ENCODE measurements around the gene AGFG2. TPM values are rescaled to one million over a fixed set of nuclear protein-coding genes. Genes with fewer than 3 reads are reported as not detected.

Gene AGFG2
- polyA plus RNA-seq, 1 experiment = 5.7 TPM

DNA sequence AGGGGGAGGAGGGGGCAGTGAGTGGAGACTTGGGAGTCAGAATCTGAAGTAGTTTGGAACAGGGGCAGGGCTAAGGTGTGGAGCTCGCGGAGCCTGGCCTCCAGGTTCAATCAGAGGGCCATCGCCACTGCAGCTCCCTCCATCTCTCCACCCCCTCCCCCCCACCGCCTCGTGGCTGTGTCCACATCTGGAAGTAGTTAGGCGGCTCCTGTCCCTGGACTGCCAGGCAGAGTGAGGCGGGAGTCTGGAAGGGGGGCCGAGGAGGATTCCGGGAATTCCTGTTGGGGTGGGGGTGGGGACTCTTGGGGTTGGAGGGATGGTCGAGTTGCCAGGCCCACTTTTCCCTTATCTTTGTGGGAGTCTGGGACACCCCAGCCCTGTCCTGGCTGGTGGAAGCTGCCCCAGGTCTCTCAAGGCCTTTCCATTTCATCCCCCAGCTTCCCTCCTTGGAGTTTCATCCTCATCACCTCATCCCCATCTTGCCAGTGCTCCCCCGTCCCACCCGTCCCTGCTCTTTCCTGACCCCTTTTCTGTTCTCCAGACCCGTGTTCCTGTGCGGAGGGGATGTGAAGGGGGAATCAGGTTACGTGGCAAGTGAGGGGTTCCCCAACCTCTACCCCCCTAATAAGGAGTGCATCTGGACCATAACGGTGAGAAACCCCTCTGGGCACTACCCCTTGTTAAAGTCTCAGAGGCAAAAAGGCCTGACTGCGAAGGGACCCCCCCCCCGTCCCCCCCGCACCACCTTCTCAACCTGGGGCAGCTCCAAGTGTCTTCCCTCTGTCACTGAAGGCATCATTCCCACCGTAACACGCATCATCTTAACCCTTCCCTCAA is 64.1 kb downstream of the AGFG2 start:
- ChIA-PET CTCF (interaction anchor here (0.6 to 2.3 kb wide), 12 partner anchors 10 to 582 kb away, joined by 3 to 14 read pairs (median 4); partner anchors contain the start of genes FBXO24 and MOSPD3), POLR2A (interaction anchor here (0.5 to 3.7 kb wide), 11 partner anchors 9 to 515 kb away, joined by 3 to 68 read pairs (median 5); partner anchors contain the start of genes FBXO24, LRCH4, MOSPD3 and POP7)
- no peaks in the 10 kb centered on the region; the same call in 1 of the 2 replicates for H3K9me3 ChIP-seq (ENCODE audit: control insufficient read depth, insufficient read depth, low read length)
- H3K4me3 ChIP-seq (ENCODE audit: low read depth, low read length) = peak overlapping the region; percentile 94
- TF ChIP-seq, protein P1, sequence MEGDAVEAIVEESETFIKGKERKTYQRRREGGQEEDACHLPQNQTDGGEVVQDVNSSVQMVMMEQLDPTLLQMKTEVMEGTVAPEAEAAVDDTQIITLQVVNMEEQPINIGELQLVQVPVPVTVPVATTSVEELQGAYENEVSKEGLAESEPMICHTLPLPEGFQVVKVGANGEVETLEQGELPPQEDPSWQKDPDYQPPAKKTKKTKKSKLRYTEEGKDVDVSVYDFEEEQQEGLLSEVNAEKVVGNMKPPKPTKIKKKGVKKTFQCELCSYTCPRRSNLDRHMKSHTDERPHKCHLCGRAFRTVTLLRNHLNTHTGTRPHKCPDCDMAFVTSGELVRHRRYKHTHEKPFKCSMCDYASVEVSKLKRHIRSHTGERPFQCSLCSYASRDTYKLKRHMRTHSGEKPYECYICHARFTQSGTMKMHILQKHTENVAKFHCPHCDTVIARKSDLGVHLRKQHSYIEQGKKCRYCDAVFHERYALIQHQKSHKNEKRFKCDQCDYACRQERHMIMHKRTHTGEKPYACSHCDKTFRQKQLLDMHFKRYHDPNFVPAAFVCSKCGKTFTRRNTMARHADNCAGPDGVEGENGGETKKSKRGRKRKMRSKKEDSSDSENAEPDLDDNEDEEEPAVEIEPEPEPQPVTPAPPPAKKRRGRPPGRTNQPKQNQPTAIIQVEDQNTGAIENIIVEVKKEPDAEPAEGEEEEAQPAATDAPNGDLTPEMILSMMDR (IDR thresholded peaks at IDR 0.05; ENCODE audit: low read depth, low read length) = no peak
- H3K27ac ChIP-seq (ENCODE audit: low read depth, low read length) = peak overlapping the region; percentile 77
- no peak for DNase-seq (ENCODE audit: low read depth, low spot score)
- no peaks in the 10 kb centered on the region for H3K27me3 ChIP-seq (ENCODE audit: control insufficient read depth, insufficient read depth, low read length)

DNA sequence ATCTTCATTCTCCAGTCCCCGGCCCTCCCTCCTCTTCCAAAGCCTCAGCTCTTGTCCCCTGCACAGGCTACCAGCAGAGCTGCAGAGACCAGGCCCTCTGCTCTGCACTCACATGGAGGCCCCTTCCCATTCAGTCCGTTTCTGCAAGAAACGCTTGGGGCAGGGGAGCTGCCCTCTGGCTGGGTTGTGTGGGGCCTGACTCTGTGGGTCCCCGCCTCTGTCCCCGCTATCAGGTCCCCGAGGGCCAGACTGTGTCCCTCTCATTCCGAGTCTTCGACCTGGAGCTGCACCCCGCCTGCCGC is 64.7 kb downstream of the AGFG2 start:
- Histone ChIP-seq H3K9me3 (ENCODE audit: control insufficient read depth, insufficient read depth, low read length) (no peaks in the 10 kb centered on the region; the same call in 1 of the 2 replicates), H3K4me3 (ENCODE audit: low read depth, low read length) (peak overlapping the region; percentile 94), H3K27me3 (ENCODE audit: control insufficient read depth, insufficient read depth, low read length) (no peaks in the 10 kb centered on the region), H3K27ac (ENCODE audit: low read depth, low read length) (peak overlapping the region; percentile 77)
- DNase-seq (ENCODE audit: low read depth, low spot score) = no peak
- TF ChIP-seq, protein P1 (IDR thresholded peaks at IDR 0.05; ENCODE audit: low read depth, low read length) = no peak
- POLR2A ChIA-PET = interaction anchor here (0.5 to 3.7 kb wide), 6 partner anchors 9 to 1732 kb away, joined by 3 to 68 read pairs (median 6); partner anchors contain the start of genes FBXO24, LRCH4 and MOSPD3
- CTCF ChIA-PET = interaction anchor here (0.7 to 2.3 kb wide), 4 partner anchors 9 to 135 kb away, joined by 3 to 14 read pairs (median 6); partner anchors contain the start of genes FBXO24 and MOSPD3

DNA sequence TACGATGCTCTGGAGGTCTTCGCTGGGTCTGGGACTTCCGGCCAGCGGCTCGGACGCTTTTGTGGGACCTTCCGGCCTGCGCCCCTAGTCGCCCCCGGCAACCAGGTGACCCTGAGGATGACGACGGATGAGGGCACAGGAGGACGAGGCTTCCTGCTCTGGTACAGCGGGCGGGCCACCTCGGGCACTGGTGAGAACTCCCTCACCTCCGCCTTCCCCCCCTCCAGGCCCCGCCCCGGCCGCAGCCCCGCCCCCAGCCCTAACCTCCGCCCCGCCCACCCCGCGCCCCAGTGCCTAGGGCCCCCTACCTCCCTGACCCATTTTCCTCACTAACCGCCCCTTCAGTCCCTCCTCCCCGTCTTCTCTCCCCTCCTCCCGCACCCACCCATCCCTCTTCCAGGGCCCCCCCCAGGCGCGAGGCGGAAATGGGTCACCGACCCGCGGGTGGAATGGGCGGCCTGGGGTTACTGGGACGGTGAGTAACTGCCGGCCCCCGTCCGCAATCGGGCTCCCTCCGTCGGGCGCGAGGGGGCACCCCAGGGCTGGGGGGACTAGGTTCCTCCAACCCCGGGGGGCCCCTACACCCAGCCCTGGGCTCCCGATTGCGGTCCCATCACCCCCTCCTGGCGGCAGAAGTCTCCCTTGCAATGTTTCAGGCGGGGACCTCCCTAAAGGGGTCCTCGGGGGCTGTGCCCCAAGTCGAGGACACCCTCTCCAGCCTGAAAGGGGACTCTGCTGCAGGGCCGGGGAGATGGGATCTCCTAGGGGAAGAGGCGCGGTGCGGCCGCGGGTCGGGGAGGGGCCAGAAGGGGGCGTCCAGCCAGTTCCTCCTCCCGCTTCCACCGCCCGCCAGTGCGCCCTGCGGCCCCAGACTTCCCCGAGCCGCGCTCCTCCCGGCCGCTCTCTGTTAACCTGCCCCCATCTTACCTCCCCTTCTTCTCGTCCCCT is 65.3 kb downstream of the AGFG2 start:
- Histone ChIP-seq H3K4me3 (ENCODE audit: low read depth, low read length) (peak overlapping the region; percentile 94), H3K27me3 (ENCODE audit: control insufficient read depth, insufficient read depth, low read length) (no peaks in the 10 kb centered on the region), H3K9me3 (ENCODE audit: control insufficient read depth, insufficient read depth, low read length) (no peaks in the 10 kb centered on the region; the same call in 1 of the 2 replicates), H3K27ac (ENCODE audit: low read depth, low read length) (peak overlapping the region; percentile 77)
- DNase-seq (ENCODE audit: low read depth, low spot score) = no peak
- POLR2A ChIA-PET = interaction anchor here (0.5 to 3.9 kb wide), 6 partner anchors 8 to 1732 kb away, joined by 4 to 68 read pairs (median 12); partner anchors contain the start of genes FBXO24, LRCH4 and MOSPD3
- TF ChIP-seq, protein P1 (IDR thresholded peaks at IDR 0.05; ENCODE audit: low read depth, low read length) = peak; percentile 46
- CTCF ChIA-PET = interaction anchor here (0.9 to 2.2 kb wide), 3 partner anchors 9 to 135 kb away, joined by 4 to 14 read pairs (median 6); partner anchors contain the start of gene MOSPD3

DNA sequence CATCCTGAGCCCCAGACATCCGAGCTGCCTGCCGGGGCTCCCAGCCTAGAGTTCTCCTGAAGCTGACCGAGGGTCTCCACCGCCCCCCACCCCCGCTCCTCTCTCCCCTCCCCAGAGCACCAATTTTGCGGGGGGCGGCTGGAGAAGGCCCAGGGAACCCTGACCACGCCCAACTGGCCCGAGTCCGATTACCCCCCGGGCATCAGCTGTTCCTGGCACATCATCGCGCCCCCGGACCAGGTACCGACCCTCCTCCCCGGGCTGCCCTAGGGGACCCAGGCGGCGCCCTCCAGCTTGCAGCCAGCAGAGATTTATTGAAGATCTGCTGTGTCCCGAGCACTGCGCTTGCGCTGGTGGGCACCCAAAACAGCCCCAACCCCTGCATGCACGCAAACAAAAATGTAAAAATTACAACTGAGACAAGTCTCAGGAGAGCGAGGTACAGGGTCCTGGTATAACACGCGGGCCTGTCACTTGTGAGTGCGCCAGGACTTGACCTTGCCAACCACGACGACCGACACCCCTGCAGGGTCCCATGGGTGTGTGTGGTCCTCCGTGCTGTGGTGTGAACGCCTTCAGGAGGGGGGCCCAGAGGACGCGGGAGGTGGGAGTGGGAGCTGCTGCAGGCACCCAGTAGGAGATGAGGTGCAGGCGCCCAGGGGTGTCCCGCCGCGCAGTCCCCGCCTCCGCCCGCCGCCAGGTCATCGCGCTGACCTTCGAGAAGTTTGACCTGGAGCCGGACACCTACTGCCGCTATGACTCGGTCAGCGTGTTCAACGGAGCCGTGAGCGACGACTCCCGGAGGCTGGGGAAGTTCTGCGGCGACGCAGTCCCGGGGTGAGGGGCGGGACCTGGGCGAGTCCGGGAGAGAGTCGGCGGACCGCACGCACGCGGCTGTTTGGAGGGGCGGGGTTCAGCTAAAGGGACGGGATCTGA is 66.2 kb downstream of the AGFG2 start:
- TF ChIP-seq, protein P1 (IDR thresholded peaks at IDR 0.05; ENCODE audit: low read depth, low read length) = no peak
- CTCF ChIA-PET = interaction anchor here (0.9 to 1.3 kb wide), 2 partner anchors 17 to 41 kb away, joined by 3 to 4 read pairs; no protein-coding TSS in a partner anchor
- H3K9me3 ChIP-seq (ENCODE audit: control insufficient read depth, insufficient read depth, low read length) = no peaks in the 10 kb centered on the region; the same call in 1 of the 2 replicates
- no peaks in the 10 kb centered on the region for H3K27me3 ChIP-seq (ENCODE audit: control insufficient read depth, insufficient read depth, low read length)
- DNase-seq (ENCODE audit: low read depth, low spot score) = no peak
- POLR2A ChIA-PET = interaction anchor here (1.5 to 3.9 kb wide), 2 partner anchors 19 to 68 kb away, joined by 4 to 18 read pairs; partner anchors contain the start of genes FBXO24 and LRCH4
- no peak overlapping the region for H3K27ac ChIP-seq (ENCODE audit: low read depth, low read length)
- H3K4me3 ChIP-seq (ENCODE audit: low read depth, low read length) = peak overlapping the region; percentile 94
